ENCODE measurements around the gene TMEM191C.

- no peak for TF ChIP-seq EP300 (IDR thresholded peaks at IDR 0.05)
- TF ChIP-seq, protein P1, sequence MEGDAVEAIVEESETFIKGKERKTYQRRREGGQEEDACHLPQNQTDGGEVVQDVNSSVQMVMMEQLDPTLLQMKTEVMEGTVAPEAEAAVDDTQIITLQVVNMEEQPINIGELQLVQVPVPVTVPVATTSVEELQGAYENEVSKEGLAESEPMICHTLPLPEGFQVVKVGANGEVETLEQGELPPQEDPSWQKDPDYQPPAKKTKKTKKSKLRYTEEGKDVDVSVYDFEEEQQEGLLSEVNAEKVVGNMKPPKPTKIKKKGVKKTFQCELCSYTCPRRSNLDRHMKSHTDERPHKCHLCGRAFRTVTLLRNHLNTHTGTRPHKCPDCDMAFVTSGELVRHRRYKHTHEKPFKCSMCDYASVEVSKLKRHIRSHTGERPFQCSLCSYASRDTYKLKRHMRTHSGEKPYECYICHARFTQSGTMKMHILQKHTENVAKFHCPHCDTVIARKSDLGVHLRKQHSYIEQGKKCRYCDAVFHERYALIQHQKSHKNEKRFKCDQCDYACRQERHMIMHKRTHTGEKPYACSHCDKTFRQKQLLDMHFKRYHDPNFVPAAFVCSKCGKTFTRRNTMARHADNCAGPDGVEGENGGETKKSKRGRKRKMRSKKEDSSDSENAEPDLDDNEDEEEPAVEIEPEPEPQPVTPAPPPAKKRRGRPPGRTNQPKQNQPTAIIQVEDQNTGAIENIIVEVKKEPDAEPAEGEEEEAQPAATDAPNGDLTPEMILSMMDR (IDR thresholded peaks at IDR 0.05): no peak
- no peak for TF ChIP-seq POLR2A (IDR thresholded peaks at IDR 0.05)
Measured at GRCh38 chr22:21457023-21457787, 10.0 kb upstream of the TMEM191C start.

Measured in sigmoid colon (tissue), 4 donors.